ENCODE data around the gene MAPT.

Gene MAPT

GRCh38 chr17:45974916-45975630 is 80.7 kb downstream of the MAPT start:
- no peak for DNase-seq

- no peak for DNase-seq
Observed at GRCh38 chr17:45975640-45976295, 81.4 kb downstream of the MAPT start.

- DNase-seq, result no peak
Observed at GRCh38 chr17:45976391-45976754, 82.0 kb downstream of the MAPT start.

DNA sequence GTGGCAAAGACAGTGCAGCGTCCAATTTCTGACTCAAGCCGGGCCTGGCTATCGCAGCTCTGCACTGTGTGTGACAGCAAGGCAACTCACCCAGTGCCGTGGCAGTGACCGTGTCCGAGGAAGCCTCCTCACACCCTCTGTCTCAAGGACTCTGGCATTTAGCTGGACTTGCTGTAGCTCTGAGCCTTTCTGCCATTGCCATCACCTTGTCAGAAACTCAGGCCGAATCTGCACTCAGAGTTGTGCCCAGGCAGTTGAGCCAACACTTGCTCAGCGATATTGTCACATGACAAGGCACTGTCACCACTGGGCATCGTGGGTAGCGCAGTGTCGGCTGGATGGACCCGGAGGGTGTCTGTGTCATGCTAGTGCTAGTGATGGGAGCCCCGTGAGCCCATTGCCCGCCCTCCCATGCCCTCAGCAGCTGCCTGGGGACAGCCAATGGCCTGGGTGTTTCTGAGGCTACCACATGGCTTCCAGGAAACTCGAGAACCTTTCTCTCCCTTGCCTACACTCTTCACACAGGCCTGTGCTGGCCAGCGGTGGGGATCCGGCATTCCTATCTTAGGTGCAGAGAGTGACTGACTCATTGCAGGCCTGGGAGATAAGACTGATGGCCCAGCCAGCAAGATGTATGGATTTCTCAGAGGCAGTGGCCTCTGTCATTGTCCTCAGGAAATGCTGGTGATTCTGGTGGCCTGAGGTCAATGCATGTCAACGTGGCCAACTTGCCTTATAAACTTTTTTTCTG is 82.6 kb downstream of the MAPT start:
- DNase-seq, result no peak

DNA sequence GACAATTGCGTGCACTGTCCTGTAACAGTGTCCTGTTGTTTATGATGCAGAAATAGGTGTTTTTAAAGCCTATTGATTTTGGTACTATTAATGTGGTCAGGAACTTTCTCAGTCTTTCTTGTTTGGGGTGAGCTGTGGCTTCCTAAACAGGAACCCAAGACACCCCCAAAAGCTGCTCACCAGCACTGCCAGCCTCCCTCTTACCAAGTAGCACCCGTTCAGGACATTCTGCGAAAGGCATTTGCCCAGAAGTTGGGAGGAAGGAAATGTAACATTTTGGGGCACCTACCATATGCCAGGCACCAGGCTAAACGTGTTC is 83.1 kb downstream of the MAPT start:
- no peak for DNase-seq

GRCh38 chr17:45977976-45978626 is 83.7 kb downstream of the MAPT start:
- DNase-seq, result no peak

GRCh38 chr17:45979137-45979536 is 84.8 kb downstream of the MAPT start:
- no peak for DNase-seq

DNA sequence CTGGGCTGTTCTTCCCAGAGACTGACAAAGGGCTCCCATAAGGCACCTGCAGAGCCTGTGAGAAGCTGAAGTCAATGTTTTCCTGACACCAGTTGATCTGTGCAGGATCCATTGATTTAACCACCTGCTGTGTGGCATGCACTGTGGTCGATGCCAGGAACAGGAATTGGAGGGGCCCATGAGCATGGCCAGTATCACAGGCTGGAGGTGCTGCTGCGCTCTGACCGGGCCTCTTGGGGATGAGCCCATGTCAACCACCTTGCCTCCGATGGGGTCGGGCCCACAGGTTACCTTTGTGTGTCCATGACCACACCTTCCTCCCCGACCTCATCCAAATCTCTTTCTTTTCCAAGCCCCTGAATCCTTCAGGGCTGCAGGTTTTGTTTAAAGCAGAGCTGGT is 86.5 kb downstream of the MAPT start:
- no peak for DNase-seq

GRCh38 chr17:45981306-45981705 is 87.0 kb downstream of the MAPT start:
- DNase-seq, result no peak

GRCh38 chr17:45982791-45983613 is 88.6 kb downstream of the MAPT start:
- no peak for DNase-seq

GRCh38 chr17:45983614-45984310 is 89.4 kb downstream of the MAPT start:
- no peak for DNase-seq

DNA sequence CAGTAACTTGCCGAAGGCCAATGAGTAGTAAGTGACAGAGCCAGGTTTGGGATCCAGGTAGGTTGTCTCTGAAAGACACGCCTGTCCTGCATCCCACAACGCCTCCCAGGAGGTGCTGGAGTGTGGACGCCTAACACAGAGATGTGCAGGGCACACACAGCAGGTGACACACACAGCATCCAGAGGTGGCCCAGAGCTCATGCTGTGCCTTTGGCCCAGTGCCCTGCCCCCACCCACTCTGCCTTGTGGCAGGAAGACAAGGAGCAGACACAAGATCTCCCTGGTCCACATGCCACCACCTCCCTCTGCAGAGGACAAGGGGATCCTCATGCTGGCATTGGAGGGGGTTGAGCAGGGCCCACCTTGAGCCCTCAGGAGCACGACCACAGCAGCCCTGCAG is 90.0 kb downstream of the MAPT start:
- no peak for DNase-seq

DNA sequence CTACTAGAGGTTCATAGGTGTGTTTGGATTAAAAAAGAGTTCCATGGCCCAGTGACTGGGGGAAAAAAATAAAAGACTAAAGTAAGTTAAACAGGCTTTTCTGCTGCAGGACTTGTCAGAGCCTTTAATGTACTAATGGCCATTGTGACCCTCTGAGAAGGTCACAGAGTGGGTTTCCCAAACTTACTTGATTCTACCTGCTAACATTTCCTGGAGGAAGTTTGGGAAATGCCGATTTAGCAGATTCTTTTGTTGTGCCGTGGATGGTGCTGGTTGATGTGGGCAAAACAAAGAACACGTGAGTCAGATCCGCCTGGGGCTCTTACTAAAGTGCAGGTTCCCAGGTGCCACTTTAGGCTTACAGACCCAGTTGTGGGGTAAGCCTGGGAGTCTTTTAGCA is 91.1 kb downstream of the MAPT start:
- no peak for DNase-seq

DNA sequence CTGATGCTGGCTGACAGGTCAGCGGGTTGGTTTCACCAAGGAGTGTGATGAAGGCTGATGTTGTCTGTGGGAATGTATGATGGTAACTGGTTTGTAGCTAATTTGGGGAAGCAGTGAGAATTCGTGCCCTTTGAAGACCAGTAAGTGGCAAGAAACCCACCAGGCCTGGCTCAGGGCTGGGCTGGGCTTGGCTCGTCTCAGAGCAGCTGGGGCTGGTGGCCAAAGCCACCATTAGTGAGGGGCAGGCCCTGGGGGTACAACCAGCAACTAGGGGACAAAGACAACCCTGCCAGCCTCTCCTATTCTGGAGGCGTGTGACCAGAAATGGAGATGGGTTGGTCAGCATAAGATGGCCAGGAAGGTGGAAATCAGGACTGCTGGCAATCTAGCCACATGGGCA is 91.7 kb downstream of the MAPT start:
- no peak for DNase-seq

GRCh38 chr17:45987706-45988105 is 93.4 kb downstream of the MAPT start:
- no peak for DNase-seq

DNA sequence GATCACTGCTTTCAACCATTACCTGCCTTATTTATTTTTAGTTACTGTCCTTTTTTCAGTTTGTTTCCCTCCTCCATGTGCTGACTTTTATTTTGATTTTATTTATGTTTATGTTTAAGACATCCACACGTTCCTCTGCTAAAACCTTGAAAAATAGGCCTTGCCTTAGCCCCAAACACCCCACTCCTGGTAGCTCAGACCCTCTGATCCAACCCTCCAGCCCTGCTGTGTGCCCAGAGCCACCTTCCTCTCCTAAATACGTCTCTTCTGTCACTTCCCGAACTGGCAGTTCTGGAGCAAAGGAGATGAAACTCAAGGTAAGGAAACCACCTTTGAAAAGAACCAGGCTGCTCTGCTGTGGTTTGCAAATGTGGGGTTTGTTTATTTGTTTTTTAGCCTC is 95.4 kb downstream of the MAPT start:
- no peak for DNase-seq

DNA sequence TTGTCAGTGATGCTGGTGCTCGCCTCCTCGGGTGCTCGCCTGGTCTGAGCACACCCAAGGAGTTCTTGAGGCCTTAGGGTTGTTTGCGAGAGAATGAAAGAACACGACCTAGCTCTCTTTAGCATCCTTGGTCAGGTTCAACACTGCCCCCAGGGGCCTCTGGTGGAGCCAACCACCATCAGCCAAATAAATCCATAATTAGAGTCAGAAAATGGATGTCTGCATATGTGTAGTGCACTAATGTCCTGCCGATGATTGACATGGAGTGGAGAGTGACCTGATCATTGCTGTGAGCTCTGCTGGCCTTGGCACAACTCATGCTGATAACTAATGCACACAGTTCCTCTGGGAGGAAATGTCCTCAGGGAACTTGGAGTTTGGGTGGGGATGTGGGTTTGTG is 96.5 kb downstream of the MAPT start:
- no peak for DNase-seq

GRCh38 chr17:45991341-45991740 is 97.0 kb downstream of the MAPT start:
- DNase-seq, result no peak

DNA sequence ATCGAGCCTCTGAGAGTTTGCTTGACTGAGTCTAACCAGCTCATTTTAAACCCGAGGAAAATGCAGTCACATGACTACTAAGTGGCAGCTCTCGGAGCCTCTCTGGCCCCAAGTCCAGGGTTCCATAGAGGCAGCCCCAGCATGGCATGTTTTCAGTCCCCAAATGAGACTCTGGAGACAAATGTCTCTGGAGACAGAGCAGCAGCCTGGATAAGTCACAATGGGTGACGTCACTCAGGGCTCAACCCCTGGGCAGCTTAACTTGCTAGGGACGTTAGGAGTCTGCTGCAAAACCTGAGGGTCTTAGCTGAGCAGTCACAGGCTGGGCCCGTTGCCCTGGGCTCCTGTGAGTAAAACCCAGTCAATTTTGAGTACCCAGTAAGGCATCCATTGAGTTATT is 97.8 kb downstream of the MAPT start:
- no peak for DNase-seq

DNA sequence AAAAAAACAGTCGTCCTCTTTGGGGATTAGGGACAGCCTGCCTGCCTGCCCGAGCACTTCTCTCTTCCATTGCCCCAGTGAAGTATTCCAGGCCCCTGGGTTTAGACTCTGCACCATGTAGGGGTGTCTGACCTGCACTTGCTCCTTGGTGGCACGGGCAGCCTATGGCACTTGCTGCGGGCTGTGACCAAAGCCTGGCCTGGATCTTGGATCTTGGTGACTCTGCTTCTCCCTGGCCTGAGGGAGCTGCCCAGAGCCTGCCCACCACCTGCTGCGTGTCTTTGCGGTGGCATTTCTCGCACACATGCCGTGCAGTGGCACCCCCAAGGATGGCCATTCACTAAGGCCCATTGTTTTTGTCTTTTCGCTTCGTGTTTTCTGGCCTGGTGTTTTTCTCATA is 98.5 kb downstream of the MAPT start:
- DNase-seq, result no peak

DNA sequence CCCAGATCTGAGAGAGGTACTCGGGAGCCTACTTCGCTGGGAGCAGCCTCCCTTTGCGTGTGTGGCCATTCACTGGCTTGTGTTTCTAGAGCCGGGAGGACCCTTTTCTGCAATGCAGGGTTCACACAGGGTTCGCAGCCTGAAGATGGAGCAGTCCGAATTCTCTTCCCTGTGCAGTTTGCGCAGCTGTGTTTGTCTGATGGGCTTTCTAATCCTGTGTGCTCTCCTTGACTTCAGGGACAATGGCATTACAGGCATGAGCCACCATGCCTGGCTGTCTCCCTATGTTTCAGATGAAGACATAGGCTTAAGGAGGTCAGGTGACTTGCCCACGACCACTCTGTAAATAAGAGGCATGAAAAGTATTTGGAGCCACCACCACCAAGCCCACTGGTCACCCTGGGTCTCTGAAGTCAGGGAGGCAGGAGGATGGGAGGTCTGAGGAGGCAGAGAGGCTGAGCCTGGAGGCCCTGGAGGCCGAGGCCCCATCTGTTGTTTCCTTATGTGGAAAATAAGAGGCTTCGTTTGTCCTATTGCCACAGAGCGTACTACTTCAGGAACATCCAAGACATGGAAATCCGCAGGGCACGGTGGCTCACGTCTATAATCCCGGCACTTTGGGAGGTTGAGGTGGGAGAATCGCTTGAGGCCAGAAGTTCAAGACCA is 99.7 kb downstream of the MAPT start:
- DNase-seq, result no peak

- no peak for DNase-seq
Observed at GRCh38 chr17:45994987-45995386, 100.6 kb downstream of the MAPT start.
